HepG2 (cell line): ENCODE data around the gene CDC14A.
A peak's percentile ranks its signal among the peaks of the same experiment; 100 is the strongest.

Experiments used
- CC2D1A ChIP-seq: sonication (generic); formaldehyde crosslinking; IDR thresholded peaks from 2 replicates; pipeline ENCODE4 v1.8.1; 2023; ENCODE audit warnings: mild to moderate bottlenecking, missing genetic modification reagents
- EEA1 ChIP-seq: sonication (generic); formaldehyde crosslinking; IDR thresholded peaks from 2 replicates; pipeline ENCODE4 v1.5.1; 2020; ENCODE audit warnings: mild to moderate bottlenecking, missing genetic modification reagents, borderline replicate concordance
- FOXA1 ChIP-seq, 2 experiments: fragments of 450-650 bp in 1 of 2; sonication (generic) in 1 of 2; formaldehyde crosslinking in 1 of 2; IDR thresholded peaks; 2 replicates each; pipeline versions ENCODE4 v1.4.0 to v1.6.1; 2016 to 2020; ENCODE audit warnings: missing genetic modification reagents in 1 of 2
- KLF16 ChIP-seq, 2 experiments: sonication (generic) in 1 of 2; formaldehyde crosslinking in 1 of 2; IDR thresholded peaks; 2 replicates each; pipeline versions ENCODE4 v1.6.1 to v1.8.0; 2016 to 2023; ENCODE audit warnings: missing genetic modification reagents in 2 of 2, missing compliant biosample characterization in 1 of 2
- POLR2A ChIP-seq, 2 experiments: IDR thresholded peaks; 2 replicates each; pipeline ENCODE4 v1.6.1; 2011; ENCODE audit warnings: low read depth in 2 of 2, low read length in 2 of 2, mild to moderate bottlenecking in 1 of 2, moderate library complexity in 1 of 2; ENCODE audit not compliant: insufficient read depth in 1 of 2
- SRF ChIP-seq: IDR thresholded peaks from 2 replicates; pipeline ENCODE4 v1.6.1; 2011; ENCODE audit warnings: mild to moderate bottlenecking, low read depth, low read length, moderate library complexity
- TF ChIP-seq, protein P1 (sequence below): sonication (generic); formaldehyde crosslinking; IDR thresholded peaks from 2 replicates; pipeline ENCODE4 v1.4.0; 2020; ENCODE audit warnings: missing genetic modification reagents, borderline replicate concordance
- TF ChIP-seq, protein P2 (sequence below): sonication (generic); formaldehyde crosslinking; IDR thresholded peaks from 2 replicates; pipeline ENCODE4 v1.5.0; 2020; ENCODE audit warnings: mild to moderate bottlenecking, missing genetic modification reagents, moderate library complexity

DNA sequence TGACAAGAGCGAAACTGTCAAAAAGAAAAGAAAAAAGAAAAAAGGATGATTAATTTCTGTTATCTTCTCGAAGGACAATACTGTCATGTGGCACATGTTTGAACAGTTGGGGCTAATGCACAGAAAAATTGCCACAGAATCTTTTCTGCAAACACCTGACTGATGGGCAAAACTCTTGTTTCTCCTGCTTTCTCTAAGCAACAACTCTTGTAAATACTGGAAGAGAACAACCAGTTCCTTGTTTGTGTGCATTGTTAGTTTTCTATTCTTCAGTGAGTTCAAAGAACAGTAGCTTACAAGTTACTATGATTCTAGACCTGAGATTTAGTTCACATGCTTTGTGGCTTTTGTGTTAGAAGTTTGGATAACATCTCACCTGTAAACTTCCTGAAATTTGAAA lies 60.7 kb downstream of the CDC14A start:
- TF ChIP-seq POLR2A (IDR thresholded peaks at IDR 0.05; ENCODE audit: insufficient read depth in 1 of 2, low read depth in 2 of 2, low read length in 2 of 2) (no peak), SRF (no peak), EEA1 (no peak), FOXA1 (IDR thresholded peaks at IDR 0.05) (no peak), FOXA1 (CRISPR knock-in tag; IDR thresholded peaks at IDR 0.05) (peak; percentile 22; the same call in 1 of the 2 replicates), CC2D1A (CRISPR knock-in tag) (no peak), KLF16 (CRISPR knock-in tag; IDR thresholded peaks at IDR 0.05) (no peak)
- TF ChIP-seq, protein P1, sequence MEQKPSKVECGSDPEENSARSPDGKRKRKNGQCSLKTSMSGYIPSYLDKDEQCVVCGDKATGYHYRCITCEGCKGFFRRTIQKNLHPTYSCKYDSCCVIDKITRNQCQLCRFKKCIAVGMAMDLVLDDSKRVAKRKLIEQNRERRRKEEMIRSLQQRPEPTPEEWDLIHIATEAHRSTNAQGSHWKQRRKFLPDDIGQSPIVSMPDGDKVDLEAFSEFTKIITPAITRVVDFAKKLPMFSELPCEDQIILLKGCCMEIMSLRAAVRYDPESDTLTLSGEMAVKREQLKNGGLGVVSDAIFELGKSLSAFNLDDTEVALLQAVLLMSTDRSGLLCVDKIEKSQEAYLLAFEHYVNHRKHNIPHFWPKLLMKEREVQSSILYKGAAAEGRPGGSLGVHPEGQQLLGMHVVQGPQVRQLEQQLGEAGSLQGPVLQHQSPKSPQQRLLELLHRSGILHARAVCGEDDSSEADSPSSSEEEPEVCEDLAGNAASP (CRISPR knock-in tag) = no peak
- TF ChIP-seq, protein P2, sequence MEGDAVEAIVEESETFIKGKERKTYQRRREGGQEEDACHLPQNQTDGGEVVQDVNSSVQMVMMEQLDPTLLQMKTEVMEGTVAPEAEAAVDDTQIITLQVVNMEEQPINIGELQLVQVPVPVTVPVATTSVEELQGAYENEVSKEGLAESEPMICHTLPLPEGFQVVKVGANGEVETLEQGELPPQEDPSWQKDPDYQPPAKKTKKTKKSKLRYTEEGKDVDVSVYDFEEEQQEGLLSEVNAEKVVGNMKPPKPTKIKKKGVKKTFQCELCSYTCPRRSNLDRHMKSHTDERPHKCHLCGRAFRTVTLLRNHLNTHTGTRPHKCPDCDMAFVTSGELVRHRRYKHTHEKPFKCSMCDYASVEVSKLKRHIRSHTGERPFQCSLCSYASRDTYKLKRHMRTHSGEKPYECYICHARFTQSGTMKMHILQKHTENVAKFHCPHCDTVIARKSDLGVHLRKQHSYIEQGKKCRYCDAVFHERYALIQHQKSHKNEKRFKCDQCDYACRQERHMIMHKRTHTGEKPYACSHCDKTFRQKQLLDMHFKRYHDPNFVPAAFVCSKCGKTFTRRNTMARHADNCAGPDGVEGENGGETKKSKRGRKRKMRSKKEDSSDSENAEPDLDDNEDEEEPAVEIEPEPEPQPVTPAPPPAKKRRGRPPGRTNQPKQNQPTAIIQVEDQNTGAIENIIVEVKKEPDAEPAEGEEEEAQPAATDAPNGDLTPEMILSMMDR (CRISPR knock-in tag) = no peak
